PC-9 (cell line): ENCODE data around the gene SH3PXD2B. TPM values are rescaled to one million over a fixed set of nuclear protein-coding genes. Genes with fewer than 3 reads are reported as not detected.

Source experiments
- BruUV-seq: library from RNA; stranded (reverse); fragments of 400-500 nt; replicated peaks from 2 replicates; lab custom pipeline; 2021; lab: Mats Ljungman, UMichigan
- CTCF ChIA-PET: fragments of 300-600 bp; sonication (Branson Sonifier 250); formaldehyde crosslinking; loops from one replicate; lab custom pipeline; 2022; ENCODE audit warnings: antibody characterized with exemption; lab: Charles Lee
- POLR2A ChIA-PET: fragments of 300-600 bp; sonication (Branson Sonifier 250); formaldehyde crosslinking; loops from one replicate; lab custom pipeline; 2022; ENCODE audit warnings: antibody characterized with exemption; ENCODE audit not compliant: unreplicated experiment; lab: Charles Lee
- DNase-seq, 2 experiments: peaks; one replicate each; pipeline versions ENCODE4 v3.0.0 to v3.0.0-alpha.2; 2015 to 2022; ENCODE audit warnings: mixed read lengths in 1 of 2
- H2AFZ ChIP-seq: fragments of 200-600 bp; sonication (generic); 2 replicates; pipeline ENCODE4 v1.8.1; 2017; ENCODE audit warnings: antibody characterized with exemption
- H3F3A ChIP-seq: fragments of 200-600 bp; sonication (generic); 2 replicates; pipeline ENCODE4 v1.8.1; 2017; ENCODE audit warnings: antibody characterized with exemption, mild to moderate bottlenecking, low read depth; ENCODE audit not compliant: insufficient read depth
- H3K27ac ChIP-seq: fragments of 200-600 bp; sonication (generic); 2 replicates; pipeline ENCODE4 v1.6.1; 2016; ENCODE audit warnings: mixed run types
- H3K27me3 ChIP-seq: fragments of 200-600 bp; sonication (generic); 2 replicates; pipeline ENCODE4 v1.6.1; 2016; ENCODE audit warnings: low read depth, mixed run types; ENCODE audit not compliant: insufficient read depth
- H3K36me3 ChIP-seq: fragments of 200-600 bp; sonication (generic); 2 replicates; pipeline ENCODE4 v1.6.1; 2016; ENCODE audit warnings: low read depth, mixed run types
- H3K4me1 ChIP-seq: fragments of 200-600 bp; sonication (generic); replicated peaks from 2 replicates; pipeline ENCODE4 v1.6.1; 2016; ENCODE audit warnings: mixed run types; ENCODE audit not compliant: insufficient read depth
- H3K4me2 ChIP-seq: fragments of 200-600 bp; sonication (generic); 2 replicates; pipeline ENCODE4 v1.6.1; 2017; ENCODE audit warnings: mixed run types
- H3K4me3 ChIP-seq: fragments of 200-600 bp; sonication (generic); 2 replicates; pipeline ENCODE4 v1.6.1; 2016; ENCODE audit warnings: mixed run types
- H3K79me2 ChIP-seq: fragments of 200-600 bp; sonication (generic); 2 replicates; pipeline ENCODE4 v1.6.1; 2017; ENCODE audit warnings: low read depth, mixed run types
- H3K9me2 ChIP-seq: fragments of 200-600 bp; sonication (generic); 2 replicates; pipeline ENCODE4 v1.8.1; 2017; ENCODE audit warnings: mild to moderate bottlenecking; ENCODE audit not compliant: insufficient read depth
- H3K9me3 ChIP-seq: fragments of 200-600 bp; sonication (generic); 2 replicates; pipeline ENCODE4 v1.8.1; 2016; ENCODE audit warnings: low read depth; ENCODE audit not compliant: insufficient read depth
- H4K20me1 ChIP-seq: fragments of 200-600 bp; sonication (generic); 2 replicates; pipeline ENCODE4 v1.8.1; 2017; ENCODE audit not compliant: insufficient read depth
- EZH2 ChIP-seq: fragments of 200-600 bp; sonication (generic); IDR thresholded peaks from 2 replicates; pipeline ENCODE4 v1.8.0; 2017; ENCODE audit warnings: antibody characterized with exemption, low read depth
- intact Hi-C: fragments of 100-400 bp; cut with micrococcal nuclease; formaldehyde crosslinking; loops from one replicate; pipeline ENCODE4 v1.10.0; 2022; ENCODE audit not compliant: unreplicated experiment
- total RNA-seq: library from RNA; stranded (reverse); gene quantifications from 2 replicates; pipeline ENCODE4 v1.2.3, GENCODE V29; 2021
- TF ChIP-seq, protein P1 (sequence below): fragments of 200-600 bp; sonication (generic); conservative IDR thresholded peaks from 2 replicates; pipeline ENCODE4 v1.6.1; 2017; ENCODE audit warnings: mixed run types, antibody characterized with exemption, mild to moderate bottlenecking, moderate library complexity

Gene SH3PXD2B
- total RNA-seq, 1 experiment from 2014 or later: 29.3 TPM

DNA sequence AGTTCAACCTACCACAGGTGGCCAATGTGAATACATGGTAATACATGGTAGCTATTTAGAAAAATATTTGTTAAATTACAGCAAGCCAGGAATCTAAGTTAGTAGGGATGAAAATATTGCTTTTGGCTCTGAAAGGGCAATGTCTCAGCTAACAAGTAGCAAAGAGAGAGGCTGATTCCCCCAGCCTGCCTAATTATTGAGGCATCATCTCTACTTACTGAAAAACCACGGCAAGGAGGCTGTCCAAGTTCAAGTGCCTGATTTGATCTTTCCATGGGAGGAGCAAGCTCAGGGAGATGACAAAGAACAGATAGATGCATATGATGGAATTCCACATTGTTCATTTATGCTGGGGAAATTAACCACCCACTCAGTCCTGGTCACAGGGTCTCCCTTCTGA is 142.0 kb downstream of the SH3PXD2B start:
- H3F3A ChIP-seq: peaks cover 37% of the 10 kb centered on the region
- intact Hi-C loops: loop anchor here (5.0 kb wide), 1 partner anchor 100 kb away; no protein-coding TSS in a partner anchor
- H3K27me3 ChIP-seq: no peaks in the 10 kb centered on the region
- H3K9me2 ChIP-seq: no peaks in the 10 kb centered on the region
- H3K27ac ChIP-seq: no peak overlapping the region
- H3K4me3 ChIP-seq: no peak overlapping the region
- POLR2A ChIA-PET: no interaction called here
- TF ChIP-seq, protein P1, sequence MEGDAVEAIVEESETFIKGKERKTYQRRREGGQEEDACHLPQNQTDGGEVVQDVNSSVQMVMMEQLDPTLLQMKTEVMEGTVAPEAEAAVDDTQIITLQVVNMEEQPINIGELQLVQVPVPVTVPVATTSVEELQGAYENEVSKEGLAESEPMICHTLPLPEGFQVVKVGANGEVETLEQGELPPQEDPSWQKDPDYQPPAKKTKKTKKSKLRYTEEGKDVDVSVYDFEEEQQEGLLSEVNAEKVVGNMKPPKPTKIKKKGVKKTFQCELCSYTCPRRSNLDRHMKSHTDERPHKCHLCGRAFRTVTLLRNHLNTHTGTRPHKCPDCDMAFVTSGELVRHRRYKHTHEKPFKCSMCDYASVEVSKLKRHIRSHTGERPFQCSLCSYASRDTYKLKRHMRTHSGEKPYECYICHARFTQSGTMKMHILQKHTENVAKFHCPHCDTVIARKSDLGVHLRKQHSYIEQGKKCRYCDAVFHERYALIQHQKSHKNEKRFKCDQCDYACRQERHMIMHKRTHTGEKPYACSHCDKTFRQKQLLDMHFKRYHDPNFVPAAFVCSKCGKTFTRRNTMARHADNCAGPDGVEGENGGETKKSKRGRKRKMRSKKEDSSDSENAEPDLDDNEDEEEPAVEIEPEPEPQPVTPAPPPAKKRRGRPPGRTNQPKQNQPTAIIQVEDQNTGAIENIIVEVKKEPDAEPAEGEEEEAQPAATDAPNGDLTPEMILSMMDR: no peak
- no peak for TF ChIP-seq EZH2
- H3K9me3 ChIP-seq: no peaks in the 10 kb centered on the region
- H3K79me2 ChIP-seq: no peaks in the 10 kb centered on the region
- no peak for DNase-seq
- BruUV-seq: no TSS peak
- no peak overlapping the region for H2AFZ ChIP-seq
- peaks cover 38% of the 10 kb centered on the region for H3K4me1 ChIP-seq
- CTCF ChIA-PET: no interaction called here
- H4K20me1 ChIP-seq: no peaks in the 10 kb centered on the region
- no peak overlapping the region for H3K4me2 ChIP-seq
- no peaks in the 10 kb centered on the region for H3K36me3 ChIP-seq

DNA sequence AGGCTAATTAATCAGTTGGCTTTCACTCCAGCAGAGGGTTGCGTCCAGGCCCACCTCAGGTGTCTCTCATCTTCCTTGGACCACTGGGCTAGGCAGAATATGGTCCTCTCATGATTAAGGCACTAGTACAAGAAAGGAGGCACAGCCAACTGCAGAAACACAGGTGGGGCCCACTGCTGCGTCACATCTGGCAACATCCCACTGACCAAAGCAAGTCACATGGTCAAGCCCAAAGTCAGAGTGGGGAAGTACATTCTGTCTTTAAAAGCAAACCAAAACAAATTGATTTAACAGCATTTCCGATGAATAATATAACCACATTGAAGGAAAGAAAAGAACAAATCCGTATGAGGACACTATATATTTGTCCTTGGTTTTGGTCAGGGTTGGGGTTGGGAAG is 142.7 kb downstream of the SH3PXD2B start:
- H3K9me3 ChIP-seq: no peaks in the 10 kb centered on the region
- intact Hi-C loops: loop anchor here (5.0 kb wide), 1 partner anchor 101 kb away; no protein-coding TSS in a partner anchor
- no peak for DNase-seq
- H3K9me2 ChIP-seq: no peaks in the 10 kb centered on the region
- peaks cover 34% of the 10 kb centered on the region for H3F3A ChIP-seq
- no peaks in the 10 kb centered on the region for H3K36me3 ChIP-seq
- H3K4me3 ChIP-seq: no peak overlapping the region
- no peaks in the 10 kb centered on the region for H3K27me3 ChIP-seq
- POLR2A ChIA-PET: no interaction called here
- no TSS peak for BruUV-seq
- no peak overlapping the region; the same call in 1 of the 2 replicates for H2AFZ ChIP-seq
- no peaks in the 10 kb centered on the region for H4K20me1 ChIP-seq
- TF ChIP-seq, protein P1: no peak
- TF ChIP-seq EZH2: no peak
- no peaks in the 10 kb centered on the region for H3K79me2 ChIP-seq
- no peak overlapping the region for H3K27ac ChIP-seq
- no peak overlapping the region for H3K4me2 ChIP-seq
- CTCF ChIA-PET: interaction anchor here (0.6 kb wide), 1 partner anchor 937 kb away, joined by 5 read pairs; no protein-coding TSS in a partner anchor
- peaks cover 37% of the 10 kb centered on the region for H3K4me1 ChIP-seq

DNA sequence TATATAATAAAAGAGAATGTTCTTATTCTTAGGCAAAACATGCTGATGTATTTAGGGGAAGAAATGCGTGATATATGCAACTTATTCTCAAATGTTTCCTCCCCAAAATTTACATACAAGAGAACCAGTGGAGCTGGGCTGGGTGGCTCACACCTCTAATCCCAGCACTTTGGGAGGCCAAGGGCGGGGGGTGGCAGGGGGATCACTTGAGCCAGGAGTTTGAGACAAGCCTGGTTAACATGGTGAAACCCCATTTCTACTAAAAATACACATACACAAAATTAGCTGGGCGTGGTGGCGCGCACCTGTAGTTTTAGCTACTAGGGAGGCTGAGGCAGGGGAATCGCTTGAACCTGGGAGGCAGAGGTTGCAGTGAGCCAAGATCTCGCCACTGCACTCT is 143.3 kb downstream of the SH3PXD2B start:
- H3K9me2 ChIP-seq: no peaks in the 10 kb centered on the region
- no peaks in the 10 kb centered on the region for H3K9me3 ChIP-seq
- no peak overlapping the region for H2AFZ ChIP-seq
- DNase-seq: no peak
- no peaks in the 10 kb centered on the region for H3K79me2 ChIP-seq
- no peak overlapping the region for H3K4me3 ChIP-seq
- no peaks in the 10 kb centered on the region for H3K36me3 ChIP-seq
- H3K4me2 ChIP-seq: no peak overlapping the region
- H3K27me3 ChIP-seq: no peaks in the 10 kb centered on the region
- intact Hi-C loops: loop anchor here (5.0 kb wide), 1 partner anchor 101 kb away; no protein-coding TSS in a partner anchor
- H3K4me1 ChIP-seq: peaks cover 31% of the 10 kb centered on the region
- no peaks in the 10 kb centered on the region for H4K20me1 ChIP-seq
- no peak overlapping the region for H3K27ac ChIP-seq
- CTCF ChIA-PET: interaction anchor here (0.6 kb wide), 1 partner anchor 936 kb away, joined by 5 read pairs; no protein-coding TSS in a partner anchor
- peaks cover 29% of the 10 kb centered on the region for H3F3A ChIP-seq
- no TSS peak for BruUV-seq
- TF ChIP-seq, protein P1: no peak
- no peak for TF ChIP-seq EZH2
- POLR2A ChIA-PET: no interaction called here
